ENCODE data around the gene TMEM222.
"Not testable (repeated sequence)": the region's sequence is repeated elsewhere in the genome, so short reads cannot be mapped to it uniquely, and the experiment has no call there.

The TMEM222 gene, protein sequence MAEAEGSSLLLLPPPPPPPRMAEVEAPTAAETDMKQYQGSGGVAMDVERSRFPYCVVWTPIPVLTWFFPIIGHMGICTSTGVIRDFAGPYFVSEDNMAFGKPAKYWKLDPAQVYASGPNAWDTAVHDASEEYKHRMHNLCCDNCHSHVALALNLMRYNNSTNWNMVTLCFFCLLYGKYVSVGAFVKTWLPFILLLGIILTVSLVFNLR

DNA sequence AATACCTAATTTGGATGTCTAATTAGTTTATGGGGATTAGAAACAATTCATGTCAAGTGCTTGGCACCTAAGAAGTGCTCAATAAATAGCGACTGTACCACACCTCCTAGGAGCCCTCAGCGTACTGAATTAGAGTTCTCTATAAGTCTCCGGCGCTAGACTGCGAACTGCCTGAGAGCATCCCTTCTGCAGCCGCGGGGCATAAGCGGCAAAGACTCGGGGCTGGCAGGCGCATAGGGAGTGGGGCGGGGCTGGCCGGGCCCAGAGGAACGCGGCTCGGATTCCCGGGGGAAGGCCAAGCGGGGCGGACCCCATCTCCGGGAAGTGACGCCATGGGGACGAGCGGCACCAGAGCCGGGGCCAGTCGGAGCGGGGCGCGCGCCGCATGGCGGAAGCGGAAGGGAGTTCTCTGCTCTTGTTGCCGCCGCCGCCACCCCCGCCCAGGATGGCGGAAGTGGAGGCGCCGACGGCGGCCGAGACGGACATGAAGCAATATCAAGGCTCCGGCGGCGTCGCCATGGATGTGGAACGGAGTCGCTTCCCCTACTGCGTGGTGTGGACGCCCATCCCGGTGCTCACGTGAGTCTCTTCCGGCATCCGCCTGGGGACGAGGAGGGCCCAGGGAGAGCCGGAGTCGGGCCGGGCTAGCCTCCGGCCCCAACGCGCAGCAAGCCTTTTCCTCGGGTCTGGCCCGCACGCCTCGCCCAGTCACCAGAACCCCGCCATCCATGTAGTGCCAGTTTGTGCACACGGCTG lies at the start of gene TMEM222:
TMEM222 (plus strand) TSS at position 351 of the 756 bp plus-strand sequence; CDS start at position 386, 35 bp downstream.
- Histone ChIP-seq H3K4me3 (peak within 1 kb of the TSS; percentile 94), H3K9me3 (no peaks in the 10 kb centered on the region), H3K4me1 (peaks cover 6% of the 10 kb centered on the region; the same call in 1 of the 2 replicates), H3K27me3 (ENCODE audit: low read depth) (no peaks in the 10 kb centered on the region), H3K36me3 (replicated peaks) (peaks cover 24% of the 10 kb centered on the region)
- DNase-seq (ENCODE audit: low spot score in 2 of 2) = peak; percentile 91 to 97
- in situ Hi-C loops (cut with MboI; ENCODE audit: low sequenced_read_pairs) = no loop called here

DNA sequence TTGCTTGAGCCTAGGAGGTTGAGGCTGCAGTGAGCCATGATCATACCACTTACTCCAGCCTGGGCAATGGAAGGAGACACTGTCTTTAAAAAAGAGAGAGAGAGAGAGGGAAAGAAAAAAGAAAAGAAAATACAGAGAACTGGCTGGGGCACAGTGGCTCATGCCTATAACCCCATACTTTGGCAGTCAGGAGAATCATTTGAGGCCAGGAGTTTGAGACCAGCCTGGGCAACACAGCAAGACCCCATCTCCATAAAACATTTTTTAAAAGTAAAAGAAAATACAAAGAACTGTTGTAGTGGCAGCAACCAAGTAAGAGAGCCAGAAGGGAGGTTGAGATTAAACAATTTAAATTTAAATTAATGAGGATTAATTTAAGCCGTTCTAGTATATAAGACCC lies 47.8 kb upstream of the TMEM222 start:
- Histone ChIP-seq H3K9me3 (no peaks in the 10 kb centered on the region), H3K4me1 (no peaks in the 10 kb centered on the region), H3K27me3 (ENCODE audit: low read depth) (no peaks in the 10 kb centered on the region), H3K36me3 (replicated peaks) (no peaks in the 10 kb centered on the region; the same call in 1 of the 2 replicates), H3K4me3 (no peak overlapping the region)
- no peak for DNase-seq (ENCODE audit: low spot score in 2 of 2)
- in situ Hi-C loops (cut with MboI; ENCODE audit: low sequenced_read_pairs) = no loop called here

DNA sequence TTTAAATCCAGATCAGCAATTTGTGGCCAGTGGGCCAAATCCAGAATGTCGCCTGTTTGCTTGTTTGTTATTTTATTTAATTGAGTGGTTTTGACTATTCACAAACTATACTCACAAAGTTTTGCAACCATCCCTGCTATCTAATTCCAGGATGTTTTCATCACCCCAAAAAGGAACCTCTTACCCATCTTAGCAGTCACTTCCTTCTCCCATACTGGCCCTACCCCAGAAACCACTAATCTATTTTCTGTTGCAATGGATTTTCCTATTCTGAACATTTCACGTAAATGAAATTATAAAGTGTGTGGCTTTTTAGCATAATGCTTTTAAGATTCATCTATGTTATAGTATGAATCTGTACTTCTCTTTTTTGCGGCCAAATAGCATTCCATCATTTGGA lies 46.3 kb upstream of the TMEM222 start:
- DNase-seq (ENCODE audit: low spot score in 2 of 2) = no peak
- no peaks in the 10 kb centered on the region for H3K9me3 ChIP-seq
- H3K4me3 ChIP-seq = no peak overlapping the region
- H3K36me3 ChIP-seq (replicated peaks) = no peaks in the 10 kb centered on the region; the same call in 1 of the 2 replicates
- no peaks in the 10 kb centered on the region for H3K27me3 ChIP-seq (ENCODE audit: low read depth)
- in situ Hi-C loops (cut with MboI; ENCODE audit: low sequenced_read_pairs) = no loop called here
- no peaks in the 10 kb centered on the region for H3K4me1 ChIP-seq

DNA sequence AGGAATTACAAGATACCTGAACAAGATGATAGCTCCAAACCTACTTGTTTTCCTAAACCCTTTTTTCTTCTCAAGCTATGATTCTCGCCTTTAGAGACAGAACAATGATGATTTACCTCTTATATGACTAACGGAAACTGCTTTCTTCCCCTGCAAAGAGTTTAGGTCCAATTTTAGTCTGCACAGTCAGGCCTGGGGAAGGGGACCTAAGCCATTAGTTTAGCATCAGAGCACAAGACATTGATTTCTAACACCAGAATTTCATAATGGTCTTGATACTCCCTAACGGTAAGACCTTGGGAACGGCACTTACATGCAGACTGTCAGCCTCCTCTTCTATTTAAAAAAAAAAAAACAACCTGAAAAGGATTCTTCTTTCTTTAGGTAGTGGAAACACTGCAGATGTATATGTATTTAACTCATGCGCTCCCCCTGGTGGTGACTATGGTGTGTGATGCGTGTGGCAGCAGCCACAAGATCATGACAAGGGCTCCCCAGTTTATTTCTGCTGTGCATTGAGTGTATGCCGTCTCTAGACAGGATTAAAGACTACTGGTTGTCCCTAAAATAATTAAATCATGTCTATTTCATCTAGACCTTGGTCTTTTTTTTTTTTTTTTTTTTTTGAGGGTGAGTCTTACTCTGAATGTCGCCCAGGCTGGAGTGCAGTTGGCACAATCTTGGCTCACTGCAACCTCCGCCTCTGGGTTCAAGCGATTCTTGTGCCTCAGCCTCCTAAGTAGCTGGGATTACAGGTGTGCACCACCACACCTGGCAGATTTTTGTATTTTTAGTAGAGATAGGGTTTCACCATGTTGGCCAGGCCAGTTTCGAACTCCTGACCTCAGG lies 37.3 kb upstream of the TMEM222 start:
- no peaks in the 10 kb centered on the region for H3K4me1 ChIP-seq
- in situ Hi-C loops (cut with MboI; ENCODE audit: low sequenced_read_pairs) = loop anchor here (5.0 to 10.0 kb wide), 2 partner anchors 90 to 182 kb away; no protein-coding TSS in a partner anchor

DNA sequence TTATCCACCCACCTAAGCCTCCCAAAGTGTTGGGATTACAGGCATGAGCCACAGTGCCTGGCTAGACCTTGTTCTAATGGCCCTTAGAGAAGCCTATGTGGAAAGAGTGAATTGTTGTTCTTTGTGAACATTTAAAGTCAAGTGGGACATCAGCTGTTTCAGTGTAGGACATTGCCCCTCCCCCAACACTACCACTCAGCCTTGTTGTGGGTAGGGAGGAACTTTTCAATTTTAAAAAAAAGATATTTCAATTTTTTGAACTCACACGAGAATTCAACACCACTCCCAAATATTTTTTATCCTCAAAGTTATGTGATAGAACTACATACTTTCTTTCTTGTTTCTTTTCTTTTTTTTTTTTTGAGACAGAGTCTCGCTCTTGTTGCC lies 36.7 kb upstream of the TMEM222 start:
- in situ Hi-C loops (cut with MboI; ENCODE audit: low sequenced_read_pairs) = loop anchor here (10.0 kb wide), 1 partner anchor 90 kb away; no protein-coding TSS in a partner anchor
- H3K27me3 ChIP-seq (ENCODE audit: low read depth) = no peaks in the 10 kb centered on the region
- no peaks in the 10 kb centered on the region for H3K4me1 ChIP-seq
- H3K36me3 ChIP-seq (replicated peaks) = no peaks in the 10 kb centered on the region
- H3K4me3 ChIP-seq = no peak overlapping the region
- H3K9me3 ChIP-seq = no peaks in the 10 kb centered on the region
- DNase-seq (ENCODE audit: low spot score in 2 of 2) = no peak

More for the DNA sequence above, 37.3 kb upstream of the TMEM222 start:
- Histone ChIP-seq H3K9me3 (no peaks in the 10 kb centered on the region), H3K36me3 (replicated peaks) (no peaks in the 10 kb centered on the region), H3K27me3 (ENCODE audit: low read depth) (no peaks in the 10 kb centered on the region), H3K4me3 (no peak overlapping the region)
- peak; percentile 60 to 94 for DNase-seq (ENCODE audit: low spot score in 2 of 2)

DNA sequence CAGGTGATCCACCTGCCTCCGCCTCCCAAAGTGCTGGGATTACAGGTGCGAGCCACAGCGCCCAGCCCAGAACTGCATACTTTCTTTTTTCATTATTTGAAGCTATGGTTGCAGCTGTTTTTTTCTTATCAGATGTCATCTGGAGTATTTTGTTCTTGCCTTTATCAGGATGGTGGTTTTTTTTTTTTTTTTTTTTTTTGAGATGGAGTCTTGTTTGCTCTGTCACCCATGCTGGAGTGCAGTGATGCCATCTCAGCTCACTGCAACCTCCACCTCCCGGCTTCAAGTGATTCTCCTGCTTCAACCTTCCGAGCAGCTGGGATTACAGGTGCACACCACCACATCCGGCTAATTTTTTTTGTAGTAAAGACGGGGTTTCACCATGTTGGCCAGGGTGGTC lies 36.1 kb upstream of the TMEM222 start:
- not testable (repeated sequence) for H3K36me3 ChIP-seq (replicated peaks); H3K9me3 ChIP-seq; H3K4me1 ChIP-seq; H3K27me3 ChIP-seq (ENCODE audit: low read depth); DNase-seq (ENCODE audit: low spot score in 2 of 2); H3K4me3 ChIP-seq
- in situ Hi-C loops (cut with MboI; ENCODE audit: low sequenced_read_pairs) = loop anchor here (10.0 kb wide), 1 partner anchor 91 kb away; no protein-coding TSS in a partner anchor

DNA sequence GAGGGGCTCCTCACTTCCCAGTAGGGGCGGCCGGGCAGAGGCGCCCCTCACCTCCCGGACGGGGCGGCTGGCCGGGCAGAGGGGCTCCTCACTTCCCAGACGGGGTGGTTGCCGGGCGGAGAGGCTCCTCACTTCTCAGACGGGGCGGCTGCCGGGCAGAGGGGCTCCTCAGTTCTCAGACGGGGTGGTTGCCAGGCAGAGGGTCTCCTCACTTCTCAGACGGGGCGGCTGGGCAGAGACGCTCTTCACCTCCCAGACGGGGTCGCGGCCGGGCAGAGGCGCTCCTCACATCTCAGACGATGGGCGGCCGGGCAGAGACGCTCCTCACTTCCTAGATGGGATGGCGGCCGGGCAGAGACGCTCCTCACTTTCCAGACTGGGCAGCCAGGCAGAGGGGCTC lies 32.8 kb upstream of the TMEM222 start:
- in situ Hi-C loops (cut with MboI; ENCODE audit: low sequenced_read_pairs) = loop anchor here (10.0 kb wide), 1 partner anchor 94 kb away; no protein-coding TSS in a partner anchor
- H3K4me3 ChIP-seq; H3K27me3 ChIP-seq (ENCODE audit: low read depth); H3K9me3 ChIP-seq; DNase-seq (ENCODE audit: low spot score in 2 of 2); H3K4me1 ChIP-seq; H3K36me3 ChIP-seq (replicated peaks): not testable (repeated sequence)

DNA sequence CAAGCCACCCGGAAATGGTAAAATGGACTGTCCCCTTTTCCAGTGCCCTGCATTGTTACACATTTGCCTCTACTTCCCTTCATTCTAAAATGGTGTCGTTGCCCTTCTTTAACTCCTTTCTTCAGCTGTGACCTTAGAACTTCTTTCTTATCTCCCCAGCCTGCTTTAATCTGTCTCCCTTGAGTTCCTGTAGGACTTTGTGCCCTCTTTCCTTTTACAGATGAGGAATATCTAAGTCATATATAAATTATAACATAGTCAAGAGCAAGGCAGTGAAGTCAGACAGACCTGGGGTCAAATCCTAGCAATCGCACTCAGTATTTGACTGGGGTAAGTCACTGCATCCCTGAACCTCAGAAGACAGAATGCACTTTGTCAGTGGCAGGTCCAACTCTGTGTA lies 31.4 kb upstream of the TMEM222 start:
- no peaks in the 10 kb centered on the region for H3K36me3 ChIP-seq (replicated peaks)
- in situ Hi-C loops (cut with MboI; ENCODE audit: low sequenced_read_pairs) = loop anchor here (10.0 kb wide), 1 partner anchor 256 kb away; no protein-coding TSS in a partner anchor
- H3K4me1 ChIP-seq = no peaks in the 10 kb centered on the region
- no peak overlapping the region for H3K4me3 ChIP-seq
- H3K27me3 ChIP-seq (ENCODE audit: low read depth) = no peaks in the 10 kb centered on the region
- H3K9me3 ChIP-seq = no peaks in the 10 kb centered on the region
- DNase-seq (ENCODE audit: low spot score in 2 of 2) = no peak

DNA sequence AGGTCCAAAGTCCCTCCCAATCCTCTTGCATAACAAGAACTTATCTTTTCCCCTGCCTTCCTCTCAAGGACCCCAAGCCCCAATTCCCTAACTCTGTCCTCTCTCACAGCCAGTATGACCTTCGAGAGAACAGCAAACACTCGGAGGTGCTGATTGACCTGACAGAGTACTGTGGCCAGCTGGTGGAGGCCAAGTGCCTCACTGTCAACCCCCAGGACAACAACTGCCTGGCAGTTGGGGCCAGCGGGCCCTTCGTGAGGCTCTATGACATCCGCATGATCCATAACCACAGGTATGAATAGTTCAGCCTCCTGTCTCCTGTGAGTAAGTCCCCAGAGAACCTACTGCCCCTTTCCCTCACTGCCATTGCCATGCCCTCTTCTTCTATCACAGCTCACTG lies 29.9 kb upstream of the TMEM222 start:
- H3K4me3 ChIP-seq = no peak overlapping the region
- H3K36me3 ChIP-seq (replicated peaks) = no peaks in the 10 kb centered on the region
- no peaks in the 10 kb centered on the region for H3K9me3 ChIP-seq
- no peaks in the 10 kb centered on the region for H3K27me3 ChIP-seq (ENCODE audit: low read depth)
- in situ Hi-C loops (cut with MboI; ENCODE audit: low sequenced_read_pairs) = loop anchor here (10.0 kb wide), 1 partner anchor 257 kb away; no protein-coding TSS in a partner anchor
- DNase-seq (ENCODE audit: low spot score in 2 of 2) = no peak
- no peaks in the 10 kb centered on the region for H3K4me1 ChIP-seq

DNA sequence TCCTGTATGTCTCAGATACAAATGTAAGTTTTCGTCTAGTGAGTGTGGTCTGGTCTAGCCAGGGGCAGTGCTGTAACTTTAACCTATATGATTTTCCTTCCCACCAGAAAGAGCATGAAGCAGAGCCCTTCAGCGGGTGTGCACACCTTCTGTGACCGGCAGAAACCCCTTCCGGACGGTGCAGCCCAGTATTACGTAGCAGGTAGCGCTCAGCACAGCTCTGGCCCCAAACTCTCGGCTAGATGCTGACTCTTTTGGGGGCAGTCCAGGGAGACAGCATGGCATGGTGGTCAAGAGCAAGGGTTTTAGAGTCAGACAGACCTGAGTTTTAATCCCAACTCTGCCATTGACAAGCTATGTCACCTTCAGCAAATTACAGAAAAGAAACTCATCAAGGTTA lies 28.0 kb upstream of the TMEM222 start:
- Histone ChIP-seq H3K4me3 (no peak overlapping the region), H3K4me1 (no peaks in the 10 kb centered on the region), H3K9me3 (no peaks in the 10 kb centered on the region), H3K27me3 (ENCODE audit: low read depth) (no peaks in the 10 kb centered on the region), H3K36me3 (replicated peaks) (no peaks in the 10 kb centered on the region)
- in situ Hi-C loops (cut with MboI; ENCODE audit: low sequenced_read_pairs) = loop anchor here (10.0 kb wide), 1 partner anchor 259 kb away; no protein-coding TSS in a partner anchor
- no peak for DNase-seq (ENCODE audit: low spot score in 2 of 2)

DNA sequence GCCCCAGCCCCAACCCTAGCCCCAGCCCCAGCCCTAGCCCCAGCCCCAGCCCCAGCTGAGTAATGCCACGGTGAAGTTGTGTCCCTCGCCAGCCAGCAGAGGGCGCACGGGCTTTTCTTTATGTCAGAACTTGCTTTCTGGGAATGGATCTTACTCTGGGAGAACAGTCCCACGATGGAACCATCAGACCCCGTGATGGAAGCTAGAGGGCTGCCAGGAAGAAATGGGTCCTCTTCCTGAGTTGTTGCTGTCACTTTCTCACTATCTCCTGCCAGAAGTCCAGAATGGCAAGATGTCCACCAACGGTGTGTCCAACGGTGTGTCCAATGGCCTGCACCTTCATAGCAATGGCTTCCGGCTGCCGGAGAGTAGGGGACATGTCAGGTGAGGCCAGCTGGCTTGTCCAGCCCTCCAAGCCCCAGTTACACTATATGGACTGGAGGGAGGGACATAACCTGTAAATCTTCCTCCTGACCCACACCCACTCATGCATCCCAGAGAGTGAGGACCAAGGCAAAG lies 25.1 kb upstream of the TMEM222 start:
- no peaks in the 10 kb centered on the region for H3K36me3 ChIP-seq (replicated peaks)
- H3K27me3 ChIP-seq (ENCODE audit: low read depth) = no peaks in the 10 kb centered on the region
- in situ Hi-C loops (cut with MboI; ENCODE audit: low sequenced_read_pairs) = loop anchor here (10.0 kb wide), 1 partner anchor 262 kb away; no protein-coding TSS in a partner anchor
- peak in 1 of 2 experiments; percentile 85 for DNase-seq (ENCODE audit: low spot score in 2 of 2)
- H3K4me3 ChIP-seq = no peak overlapping the region
- H3K4me1 ChIP-seq = no peaks in the 10 kb centered on the region
- H3K9me3 ChIP-seq = no peaks in the 10 kb centered on the region

DNA sequence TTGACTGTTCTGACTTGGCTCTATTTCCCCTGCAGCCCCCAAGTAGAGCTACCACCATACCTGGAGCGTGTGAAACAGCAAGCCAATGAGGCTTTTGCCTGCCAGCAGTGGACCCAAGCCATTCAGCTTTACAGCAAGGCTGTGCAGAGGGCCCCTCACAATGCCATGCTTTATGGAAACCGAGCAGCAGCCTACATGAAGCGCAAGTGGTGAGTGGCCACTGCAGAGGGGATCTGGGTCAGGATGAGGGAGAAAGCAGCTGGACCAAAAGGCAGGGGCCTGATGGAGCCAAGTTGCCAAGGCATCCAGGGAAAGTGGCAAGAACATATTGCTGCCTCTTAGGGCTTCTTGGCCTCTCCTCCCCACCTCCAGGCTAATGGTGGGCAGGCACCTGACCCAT lies 24.1 kb upstream of the TMEM222 start:
- no peak for DNase-seq (ENCODE audit: low spot score in 2 of 2)
- Histone ChIP-seq H3K4me1 (no peaks in the 10 kb centered on the region), H3K36me3 (replicated peaks) (no peaks in the 10 kb centered on the region), H3K4me3 (no peak overlapping the region), H3K27me3 (ENCODE audit: low read depth) (no peaks in the 10 kb centered on the region), H3K9me3 (no peaks in the 10 kb centered on the region)
- in situ Hi-C loops (cut with MboI; ENCODE audit: low sequenced_read_pairs) = loop anchor here (10.0 kb wide), 1 partner anchor 263 kb away; no protein-coding TSS in a partner anchor
